ENCODE data around the gene HNRNPK. TPM values are rescaled to one million over a fixed set of nuclear protein-coding genes. Genes with fewer than 3 reads are reported as not detected.

Gene HNRNPK
- total RNA-seq (2022; extraction: Qiagen RNA extraction; ENCODE audit: low read depth): 528 to 660 TPM (median 547 TPM) in 5 replicates

GRCh38 chr9:83979812-83980394, at the start of gene HNRNPK:
Gene HNRNPK, minus strand, starts transcription at chr9:83980215. Its CDS starts 1,963 bp downstream, at chr9:83978252.

DNA sequence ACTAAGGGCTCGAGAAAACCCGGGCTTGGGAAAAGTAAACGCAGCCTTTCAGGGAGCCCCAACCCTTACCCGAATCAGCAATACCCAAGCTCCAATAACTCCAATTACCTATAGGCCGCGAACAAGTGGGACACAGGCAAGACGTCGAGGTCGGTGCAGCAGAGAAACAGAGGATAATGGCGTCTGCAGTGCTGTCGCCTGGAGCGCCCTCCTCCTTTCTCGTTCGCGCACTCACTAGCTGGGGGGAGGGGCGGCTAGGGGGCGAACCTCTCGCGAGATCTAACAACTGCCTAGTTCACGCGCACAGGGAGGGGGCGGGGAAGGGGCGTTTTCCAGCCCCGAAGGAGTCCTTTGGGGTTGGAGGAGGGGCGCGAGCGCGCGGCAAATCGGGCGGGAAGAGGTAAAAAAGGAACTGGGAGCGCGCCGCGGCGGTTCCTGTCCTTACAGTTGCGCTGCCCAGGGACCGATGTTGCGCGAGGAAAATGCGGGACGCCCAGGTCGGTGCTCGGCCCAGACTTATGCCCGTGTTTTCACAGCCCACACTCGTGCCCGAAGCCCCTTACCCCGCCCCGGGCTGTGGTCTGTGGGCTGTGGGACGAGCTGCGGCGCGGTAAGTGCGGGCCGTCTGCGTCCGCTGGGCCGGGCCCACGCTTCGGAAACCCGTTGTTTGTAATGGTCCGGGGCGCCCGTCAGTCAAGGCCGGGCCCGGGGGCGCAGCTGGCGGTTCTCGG, 545 bp upstream of the HNRNPK start, which contains the start of gene RMI1:
Gene RMI1, plus strand, starts transcription at position 411 of the 731 bp plus-strand sequence. CDS start 20,182 bp downstream, outside the sequence.

DNA sequence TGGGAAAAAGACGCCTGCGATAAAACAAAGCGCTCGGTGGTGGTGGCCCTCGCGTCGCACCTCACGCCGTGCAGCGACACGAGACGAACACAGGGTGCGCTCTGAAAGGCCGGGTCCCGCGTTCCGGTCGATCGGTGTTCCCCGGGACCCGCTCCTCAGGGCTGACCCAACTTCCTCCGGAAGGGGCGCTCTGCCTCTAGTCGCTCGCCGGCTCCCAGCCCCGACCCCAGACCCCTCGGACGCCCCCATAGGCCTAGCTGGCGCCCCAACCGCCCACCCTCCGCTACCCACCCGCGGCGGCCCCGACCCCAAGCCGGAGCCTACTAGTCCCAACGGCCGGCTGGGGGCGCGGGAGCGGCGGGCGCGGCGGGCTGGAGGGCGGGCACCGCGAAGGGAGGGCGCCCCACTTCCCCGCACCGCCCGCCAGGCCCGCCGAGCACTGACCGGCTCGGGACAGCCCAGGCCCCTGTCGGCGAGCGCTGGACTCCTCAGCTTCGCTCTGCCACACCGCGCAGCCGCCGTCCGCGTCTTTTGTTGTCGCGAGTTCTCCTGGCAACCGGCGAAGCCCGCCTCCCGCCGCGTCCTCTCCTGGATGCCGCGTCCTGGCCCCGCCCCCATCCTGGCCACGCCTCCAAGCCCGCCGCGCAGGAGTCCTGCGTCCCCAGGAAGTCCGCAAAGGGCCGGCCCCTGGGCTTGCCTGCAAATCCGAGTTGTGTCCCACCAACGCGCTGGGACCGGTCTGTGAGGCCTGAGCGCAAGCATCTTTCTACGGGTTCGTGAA, 58.9 kb downstream of the HNRNPK start, which contains the start of gene KIF27:
Gene KIF27, minus strand, starts transcription at position 506 of the 781 bp plus-strand sequence. CDS start 5,841 bp downstream, outside the sequence.

Other genes starting within 250 kb of the HNRNPK start
- 3.7 to 4.7 TPM (median 4.2 TPM) in 5 replicates for gene GKAP1, start 162.4 kb downstream of the HNRNPK start, total RNA-seq (2022; extraction: Qiagen RNA extraction; ENCODE audit: low read depth)
- gene KIF27, start 58.8 kb downstream of the HNRNPK start, total RNA-seq (2022; extraction: Qiagen RNA extraction; ENCODE audit: low read depth): 1.00 to 1.1 TPM (median 1.0 TPM) in 5 replicates
- gene RMI1, start 590 bp upstream of the HNRNPK start, total RNA-seq (2022; extraction: Qiagen RNA extraction; ENCODE audit: low read depth): 8.4 to 13.1 TPM (median 12.3 TPM) in 5 replicates

All from A549 treated with GW870086 at 1 μM for 4 hours (cell line).